ELR (cell line): ENCODE results near the gene CFAP97.
A peak's percentile ranks its signal among the peaks of the same experiment; 100 is the strongest.

ENCODE experiments used
- DNase-seq: peaks from one replicate; pipeline ENCODE4 v3.0.0-alpha.2; 2015; ENCODE audit warnings: low read depth

CFAP97 gene

DNA sequence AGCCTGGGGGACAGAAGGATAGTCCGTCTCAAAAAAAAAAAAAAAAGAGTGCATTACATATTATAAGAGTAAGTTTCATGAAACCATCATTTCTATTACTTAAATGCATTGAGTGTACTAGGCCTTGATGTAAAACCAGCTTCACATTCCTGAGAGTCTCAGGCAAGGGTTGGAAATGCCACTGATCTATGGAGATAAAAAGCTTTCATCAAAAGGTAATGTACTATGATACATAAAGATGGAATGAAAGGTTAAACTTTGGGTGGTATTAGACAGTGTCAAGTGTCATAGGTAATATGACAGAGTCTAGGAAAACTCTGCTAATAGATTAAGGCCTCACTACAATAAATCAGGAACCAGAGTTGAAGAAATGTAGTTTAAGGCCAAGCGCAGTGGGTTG is 7.4 kb downstream of the CFAP97 start:
- no peak for DNase-seq

GRCh38 chr4:185194924-185195888 is 8.6 kb downstream of the CFAP97 start:
- no peak for DNase-seq

DNA sequence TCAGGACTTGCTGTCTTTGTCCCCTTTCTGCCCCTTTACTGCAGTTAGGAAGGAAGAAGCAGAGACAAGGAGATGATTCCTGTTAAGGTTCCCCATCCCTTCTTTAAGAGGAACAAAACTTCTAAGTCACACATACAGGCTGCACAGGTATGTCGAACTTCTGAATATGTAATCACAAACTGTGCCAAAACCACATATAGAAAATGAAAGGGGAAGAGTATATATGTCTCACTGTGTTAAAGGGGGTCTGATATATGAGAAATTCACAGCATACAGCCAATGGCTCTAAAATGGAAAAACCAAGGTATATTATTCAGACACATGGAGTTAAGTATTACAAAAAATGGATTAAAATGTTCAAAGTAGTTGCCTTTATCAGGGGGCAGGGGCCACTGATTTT is 11.7 kb downstream of the CFAP97 start:
- DNase-seq: no peak

DNA sequence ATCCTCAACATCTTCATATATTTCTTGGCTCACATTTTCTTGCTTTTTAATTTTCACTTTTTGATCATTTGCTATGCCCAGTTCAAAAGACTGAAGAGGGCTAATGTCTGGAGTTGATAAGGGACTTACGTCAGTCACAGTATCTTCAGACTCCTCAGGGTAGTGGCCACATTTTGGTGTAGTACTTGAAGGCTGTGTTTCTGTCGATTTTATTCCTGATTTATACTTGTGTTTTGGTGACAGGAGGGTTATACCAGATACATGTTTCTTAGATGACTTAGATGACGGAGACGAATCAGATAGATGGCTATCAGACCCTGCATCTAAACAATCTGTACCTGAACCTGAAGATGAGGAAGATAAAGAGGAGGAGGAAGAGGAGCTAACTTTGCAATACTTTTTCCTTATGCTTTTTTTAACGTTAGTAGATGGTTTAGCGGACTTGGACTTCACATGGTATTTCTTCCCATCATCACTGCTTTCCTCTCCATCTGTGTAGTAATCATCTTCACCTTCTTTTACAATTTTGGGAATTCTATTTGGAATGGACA is 13.4 kb downstream of the CFAP97 start:
- DNase-seq: no peak

DNA sequence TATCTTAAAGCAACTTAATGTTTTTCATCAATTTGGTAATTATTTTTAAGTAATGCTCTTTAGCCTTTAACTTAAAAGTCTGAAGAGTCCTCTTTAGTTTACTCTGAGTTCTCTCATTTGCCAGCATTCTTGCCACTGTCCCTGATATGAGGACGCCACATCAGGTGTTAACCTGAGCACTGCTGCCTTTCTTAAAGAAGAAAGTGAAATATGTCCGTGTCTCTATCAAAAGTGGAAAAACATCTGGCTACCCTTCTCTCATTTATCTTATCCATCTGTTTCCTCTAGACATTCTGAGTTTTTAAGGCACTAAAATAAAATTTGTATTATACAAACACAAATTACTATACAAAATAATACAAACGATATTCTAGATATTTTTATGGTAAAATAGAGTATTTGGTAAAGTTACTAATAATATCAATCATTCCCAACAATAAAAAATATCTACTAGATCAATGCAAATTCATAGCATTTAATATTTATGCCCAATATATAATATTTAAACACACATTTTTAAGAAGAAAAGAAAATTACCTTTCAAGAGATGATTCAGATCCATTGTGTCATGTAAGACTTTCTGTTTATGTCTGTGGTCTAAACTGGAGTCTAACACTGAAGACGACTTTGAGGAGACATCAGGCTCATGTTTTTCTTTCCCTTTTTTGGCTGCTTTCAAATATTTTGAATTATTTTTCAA is 14.0 kb downstream of the CFAP97 start:
- DNase-seq: no peak

DNA sequence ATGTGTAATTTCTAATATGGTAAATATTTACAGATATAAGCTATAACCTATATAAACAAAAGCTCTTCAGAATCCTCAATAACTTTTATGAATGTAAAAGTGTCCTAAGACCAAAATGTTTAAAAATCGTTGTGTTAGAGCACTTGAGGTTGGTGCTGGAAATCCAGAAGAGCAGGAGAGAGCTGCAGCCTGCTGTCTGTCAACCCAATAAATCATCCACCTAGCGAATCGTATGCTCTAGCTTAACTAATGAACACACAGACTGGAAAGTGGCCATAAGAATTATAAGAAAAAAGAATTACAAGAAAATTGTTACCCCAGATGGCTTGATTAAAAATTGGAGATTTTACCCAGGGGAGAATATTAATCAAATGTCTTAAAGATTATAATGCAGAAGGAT is 17.0 kb downstream of the CFAP97 start:
- no peak for DNase-seq

GRCh38 chr4:185183622-185184281 is 20.0 kb downstream of the CFAP97 start:
- DNase-seq: peak; percentile 92

- no peak for DNase-seq
Observed at GRCh38 chr4:185182239-185182638, 21.6 kb downstream of the CFAP97 start.

DNA sequence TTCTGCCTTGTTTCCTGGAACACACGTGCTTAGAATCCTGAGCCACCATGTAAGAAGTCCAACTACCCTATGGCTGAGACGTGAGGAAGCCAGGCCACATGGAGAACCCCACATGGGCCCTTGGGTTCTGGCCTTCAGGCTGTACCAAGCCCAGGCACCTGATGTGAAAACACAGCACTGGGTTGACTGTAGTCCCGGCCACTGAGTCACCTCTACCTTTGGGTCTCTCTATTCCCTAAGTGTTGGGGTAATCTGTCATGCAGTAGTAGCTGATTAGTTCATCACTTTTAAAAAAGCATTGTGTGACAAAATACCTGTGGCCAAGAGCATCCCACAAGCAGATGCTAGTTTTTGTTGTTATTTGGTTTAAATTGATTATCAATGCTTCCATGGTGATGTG is 24.3 kb downstream of the CFAP97 start:
- no peak for DNase-seq

DNA sequence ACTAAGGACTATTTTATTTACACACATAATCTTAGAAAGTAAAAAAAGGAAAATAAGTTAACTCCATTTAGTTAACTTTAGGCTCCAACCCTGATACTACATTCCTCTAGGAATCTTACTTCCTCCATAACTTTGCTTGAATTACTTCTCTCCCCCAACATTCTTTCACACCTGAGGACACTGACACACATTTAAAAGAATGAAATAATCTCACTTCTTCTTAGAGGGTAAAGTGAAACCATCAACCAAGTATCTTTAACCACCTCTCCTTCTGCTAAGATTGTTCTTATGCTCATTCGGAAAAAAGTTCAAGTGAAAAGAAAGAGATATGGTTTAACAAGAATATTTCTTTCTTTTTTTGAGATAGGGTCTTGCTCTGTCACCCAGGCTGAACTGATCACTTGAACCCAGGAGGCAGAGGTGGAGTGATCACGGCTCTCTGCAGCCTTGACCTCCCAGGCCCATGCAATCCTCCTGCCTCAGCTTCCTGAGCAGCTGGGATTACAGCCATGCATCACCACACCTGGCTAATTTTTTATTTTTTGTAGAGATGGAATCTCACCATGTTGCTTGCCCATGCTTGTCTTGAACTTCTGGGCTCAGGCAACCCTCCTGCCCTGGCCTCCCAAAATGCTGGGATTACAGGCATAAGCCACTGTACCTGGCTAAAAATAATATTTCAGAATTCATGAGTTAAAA is 32.3 kb downstream of the CFAP97 start:
- DNase-seq: no peak

DNA sequence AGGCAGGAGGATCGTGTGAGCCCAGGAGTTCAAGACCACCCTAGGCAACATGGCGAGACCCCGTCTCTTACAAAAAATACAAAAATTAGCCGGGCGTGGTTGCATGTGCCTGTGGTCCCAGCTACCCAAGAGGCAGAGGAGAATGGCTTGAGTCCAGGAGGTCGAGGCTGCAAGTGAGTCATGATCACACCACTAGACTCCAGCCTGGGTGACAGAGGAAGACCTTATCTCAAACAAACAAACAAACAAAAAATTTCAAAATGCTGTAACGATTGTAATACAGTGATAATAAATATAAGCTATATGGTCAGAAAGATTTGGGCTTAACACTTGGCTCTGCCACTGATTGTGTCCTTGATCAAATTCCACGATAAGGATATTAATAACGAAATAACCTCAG is 36.6 kb downstream of the CFAP97 start:
- peak; percentile 10 for DNase-seq

DNA sequence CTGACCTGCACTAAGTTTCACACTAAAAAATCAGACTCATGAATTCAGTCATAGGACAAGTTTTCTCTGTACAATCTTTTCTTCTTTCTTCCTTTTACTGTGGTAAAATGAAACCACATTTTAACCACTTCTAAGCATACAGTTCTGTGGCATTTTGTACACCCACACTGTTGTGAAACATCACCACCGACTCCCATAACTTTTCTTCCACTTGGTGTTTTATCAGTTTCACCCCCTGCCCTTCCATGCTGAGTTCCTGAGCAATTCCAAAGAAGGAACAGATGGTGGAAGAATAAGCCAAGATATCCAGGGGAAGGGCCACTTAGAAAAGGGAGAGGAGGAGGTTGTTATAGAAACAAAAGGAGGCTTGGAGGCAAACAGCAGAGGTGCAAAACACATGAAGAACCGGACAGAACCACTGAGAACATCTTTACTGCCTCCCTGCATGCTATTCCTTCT is 38.2 kb downstream of the CFAP97 start:
- DNase-seq: no peak

DNA sequence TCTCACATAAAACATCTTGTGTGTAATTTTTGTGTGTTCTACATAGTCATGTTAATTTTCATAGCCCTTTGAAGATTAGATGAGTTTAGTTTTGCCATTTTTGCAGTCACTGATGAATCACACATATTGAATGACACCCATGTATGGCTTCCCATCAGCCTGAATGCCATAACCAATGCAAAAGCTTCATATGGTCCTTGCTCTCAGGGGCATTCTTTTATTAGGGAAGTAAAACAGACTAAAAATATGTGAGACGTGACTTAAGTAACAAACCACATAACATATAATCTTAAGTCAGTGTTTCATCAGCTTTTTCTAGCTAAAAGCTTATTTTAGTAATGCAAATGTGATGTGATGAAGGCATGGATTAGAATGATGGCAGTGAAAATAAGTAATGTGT is 52.5 kb downstream of the CFAP97 start:
- no peak for DNase-seq

GRCh38 chr4:185149392-185149791 is 54.4 kb downstream of the CFAP97 start:
- no peak for DNase-seq

GRCh38 chr4:185145572-185145971 is 58.2 kb downstream of the CFAP97 start:
- no peak for DNase-seq

- no peak for DNase-seq
Observed at GRCh38 chr4:185144601-185145240, 59.1 kb downstream of the CFAP97 start.

GRCh38 chr4:185143601-185143969 is 60.2 kb downstream of the CFAP97 start:
- DNase-seq: peak; percentile 43

GRCh38 chr4:185142912-185143600 is 60.7 kb downstream of the CFAP97 start, which contains the start of gene SLC25A4:
TSS of gene SLC25A4 (plus strand) at chr4:185143266. CDS start at chr4:185143373, 107 bp downstream.
- peak; percentile 72 for DNase-seq

GRCh38 chr4:185142564-185142911 is 61.3 kb downstream of the CFAP97 start:
- DNase-seq: no peak

DNA sequence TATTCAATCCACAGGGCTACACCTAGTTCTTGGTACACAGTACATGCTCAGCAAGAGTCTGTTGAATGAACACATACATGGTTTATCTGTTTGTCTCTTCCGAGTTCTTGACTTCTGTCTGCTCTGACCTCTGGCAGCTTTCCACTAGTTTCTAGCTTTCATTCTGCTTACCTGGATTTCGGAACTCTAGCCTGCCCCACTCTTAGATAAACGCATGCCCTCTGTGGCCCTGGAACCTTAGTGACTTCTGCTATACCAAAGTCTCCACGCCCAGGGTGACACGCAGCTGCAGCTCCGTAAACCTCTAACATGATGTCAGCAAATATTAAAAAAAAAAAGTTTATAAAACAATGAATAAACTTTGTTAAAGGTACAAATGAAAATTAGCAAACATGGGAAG is 62.0 kb downstream of the CFAP97 start:
- no peak for DNase-seq

GRCh38 chr4:185139736-185140135 is 64.1 kb downstream of the CFAP97 start:
- no peak for DNase-seq
